GM19023 (cell line): ENCODE measurements around the gene CREG1.
"Not testable (repeated sequence)": the region's sequence is repeated elsewhere in the genome, so short reads cannot be mapped to it uniquely, and the experiment has no call there.

ENCODE experiments used
- ATAC-seq: cut with Tn5 transposase; IDR thresholded peaks from one replicate; pipeline ENCODE4 v1.9.1; 2021; ENCODE audit warnings: mild to moderate bottlenecking, moderate library complexity; ENCODE audit not compliant: unreplicated experiment

The CREG1 gene

DNA sequence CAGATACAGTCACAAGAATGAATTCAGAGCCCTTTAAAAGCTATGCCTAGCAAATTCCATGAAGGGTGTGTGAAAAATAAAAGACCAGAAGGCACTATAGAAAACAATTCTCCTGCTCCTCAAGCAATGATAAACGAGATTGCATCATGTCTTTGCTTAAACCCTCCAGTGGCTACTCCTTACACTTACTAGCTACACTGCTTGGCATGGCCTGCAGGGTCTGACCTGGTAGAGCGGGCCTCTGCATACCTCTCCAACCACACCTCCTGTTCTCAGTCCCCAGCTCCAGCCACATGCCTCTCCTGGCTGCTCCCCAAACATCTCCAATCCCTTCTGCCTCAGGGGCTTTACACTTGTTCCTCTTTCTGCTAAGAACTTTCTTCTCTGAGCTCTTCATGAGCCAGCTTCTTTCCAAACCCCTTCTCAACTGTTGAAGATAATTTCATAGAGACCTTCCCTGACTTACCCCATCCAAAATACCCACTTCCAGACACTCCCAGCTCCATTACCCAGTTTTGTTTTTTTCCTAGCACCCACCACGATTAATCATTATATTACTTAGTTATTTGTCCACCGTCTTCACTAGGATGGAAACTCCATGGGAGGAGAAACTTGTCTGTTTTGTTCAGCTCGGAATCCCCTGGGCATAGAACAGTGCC, 11.2 kb upstream of the CREG1 start:
- ATAC-seq = no peak

DNA sequence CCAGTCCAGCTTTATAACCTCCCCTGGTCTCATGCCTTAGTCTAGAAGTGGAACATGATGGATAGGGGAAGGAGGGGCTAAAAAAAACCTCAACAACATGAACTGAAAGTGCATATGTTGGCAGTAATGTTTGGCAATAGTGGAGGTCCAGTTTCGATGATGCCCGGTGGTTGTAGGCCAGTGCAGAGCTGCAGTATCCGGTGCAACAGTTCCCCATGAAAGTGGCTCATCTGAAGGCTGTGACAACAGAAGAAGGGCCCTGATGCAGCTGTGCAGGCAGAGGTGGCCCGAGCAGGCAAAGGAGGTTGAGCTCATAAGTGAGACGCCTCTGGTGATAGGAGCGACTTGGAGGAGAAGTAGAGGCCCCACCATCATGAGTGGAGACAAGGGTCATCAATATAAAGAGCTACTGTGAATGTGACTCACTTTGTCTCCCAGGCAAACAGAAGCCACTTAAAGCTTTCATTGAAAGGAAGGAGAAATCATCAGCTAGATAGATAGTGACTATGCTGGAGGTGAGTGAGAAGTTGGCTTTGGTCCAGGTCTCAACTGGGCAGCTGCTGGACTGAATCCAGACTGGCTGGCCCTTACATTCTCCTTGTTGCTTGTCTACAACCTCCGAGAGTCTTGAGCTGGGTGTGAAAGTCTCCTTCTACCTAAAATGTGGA, 10.2 kb upstream of the CREG1 start:
- ATAC-seq = no peak

DNA sequence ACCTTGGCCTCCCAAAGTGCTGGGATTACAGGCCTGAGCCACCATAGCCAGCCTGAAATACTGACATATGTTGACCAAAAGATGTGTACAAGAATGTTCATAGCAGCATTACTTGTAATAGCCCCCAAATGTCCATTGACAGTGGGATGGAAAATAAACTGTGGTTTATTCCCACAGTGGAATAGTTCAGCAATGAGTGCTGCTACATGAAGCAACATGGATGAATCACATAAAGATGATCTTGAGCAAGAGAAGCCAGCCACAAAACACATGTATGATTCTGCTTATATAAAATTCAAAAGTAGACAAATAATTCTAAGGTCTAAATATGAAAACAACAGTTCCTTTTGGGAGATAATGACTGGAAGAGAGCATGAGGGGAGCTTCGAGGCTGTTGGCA, 9.1 kb upstream of the CREG1 start:
- no peak for ATAC-seq

DNA sequence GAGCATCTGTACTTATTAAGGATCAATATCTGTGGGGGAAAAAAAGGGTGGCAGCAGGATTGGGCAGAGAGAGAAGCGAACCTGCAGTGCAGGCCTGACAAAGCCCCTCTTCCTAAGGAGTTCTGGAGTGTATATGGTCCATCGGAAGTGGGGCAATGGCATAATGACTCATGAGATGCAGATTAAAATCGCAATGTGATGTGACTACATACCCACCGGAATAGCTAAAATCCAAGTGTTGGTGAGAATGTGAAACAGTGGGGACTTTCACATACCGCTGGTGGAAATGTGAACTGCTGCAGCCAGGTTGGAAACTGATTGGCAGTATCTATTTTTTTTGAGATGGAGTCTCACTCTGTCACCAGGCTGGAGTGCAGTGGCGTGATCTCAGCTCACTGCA, 8.2 kb upstream of the CREG1 start:
- ATAC-seq = no peak

DNA sequence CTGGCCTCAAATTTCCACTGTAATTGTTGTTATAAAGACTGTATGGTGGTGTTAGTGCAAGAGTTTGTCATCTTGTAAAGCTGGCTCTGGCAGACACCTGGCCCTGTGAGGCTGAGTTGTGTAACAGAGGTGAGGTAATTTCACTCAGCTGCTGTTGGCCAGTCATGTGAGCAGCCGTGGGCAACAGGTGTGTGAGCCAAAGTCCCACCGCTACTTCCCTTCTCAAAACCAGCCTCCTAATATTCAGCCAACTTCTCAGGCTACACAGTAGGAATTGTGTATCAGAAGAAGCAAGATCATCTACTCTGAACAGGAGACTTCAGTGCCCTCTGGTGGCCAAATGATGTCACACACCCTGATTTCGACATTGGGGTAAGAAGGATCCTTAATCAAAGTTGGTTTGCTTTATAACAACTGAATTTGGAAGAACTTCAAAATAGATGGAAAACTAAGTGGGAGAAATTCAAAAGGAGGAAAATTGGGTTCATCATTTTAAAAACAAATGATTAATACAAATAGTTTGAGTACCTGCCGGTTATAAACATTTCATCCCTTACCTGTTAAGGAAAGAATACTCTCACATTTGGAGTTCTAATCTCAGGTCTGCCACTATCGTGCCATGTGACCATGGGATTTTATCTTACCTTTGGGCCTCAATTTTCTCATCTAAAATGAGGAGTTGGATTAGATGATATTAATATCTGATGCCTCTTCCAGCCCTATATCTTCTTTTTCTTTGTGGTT, 2.6 kb upstream of the CREG1 start:
- ATAC-seq = no peak

DNA sequence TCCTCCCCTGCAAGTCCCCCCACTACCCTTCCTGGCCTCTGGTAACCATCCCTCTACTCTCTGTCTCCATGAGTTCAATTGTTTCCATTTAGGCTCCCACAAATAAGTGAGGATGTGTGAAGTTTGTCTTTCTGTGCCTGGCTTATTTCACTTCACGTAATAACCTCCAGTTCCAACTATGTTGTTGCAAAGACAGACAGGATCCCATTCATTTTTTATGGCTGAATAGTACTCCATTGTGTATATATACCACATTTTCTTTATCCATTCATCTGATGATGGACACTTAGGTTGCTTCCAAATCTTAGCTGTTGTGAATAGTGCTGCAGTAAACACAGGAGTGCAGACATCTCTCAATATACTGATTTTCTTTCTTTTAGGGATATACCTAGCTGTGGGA, 1.5 kb upstream of the CREG1 start:
- not testable (repeated sequence) for ATAC-seq

DNA sequence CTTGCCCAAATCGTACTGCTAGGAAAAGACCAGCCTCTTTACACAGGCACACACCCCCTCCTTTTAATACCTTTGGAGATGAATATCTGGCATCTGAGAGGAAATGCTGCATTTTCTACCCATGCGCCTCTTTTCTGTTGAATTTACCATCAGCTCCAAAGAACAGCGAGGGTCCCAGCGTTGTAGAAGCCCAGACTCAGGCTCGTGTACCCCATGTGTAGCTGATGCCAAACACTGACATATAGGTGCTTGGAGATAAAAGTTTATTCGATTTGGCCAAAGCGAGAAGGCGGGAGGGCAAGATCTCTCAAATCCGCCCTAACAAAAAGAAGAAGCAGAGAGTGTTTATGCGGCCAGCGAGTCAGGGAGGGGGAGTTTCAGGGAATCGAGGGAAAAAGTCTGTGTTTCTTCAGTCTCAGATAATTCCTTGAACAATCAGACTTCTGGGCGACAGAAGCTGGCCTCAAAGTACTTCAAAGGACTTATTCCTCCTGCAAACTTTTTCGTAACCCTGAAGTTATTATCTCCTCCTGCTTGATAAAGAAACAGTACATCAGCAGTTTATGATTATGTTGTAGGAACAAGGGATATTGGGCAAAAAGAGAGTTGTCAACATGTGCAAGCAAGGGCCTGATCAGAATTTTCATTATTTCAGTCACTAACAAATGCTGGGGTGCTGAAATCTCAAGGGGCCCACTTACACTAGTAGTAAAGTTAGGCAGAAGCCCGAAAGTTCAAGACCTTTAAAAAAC, 642 bp upstream of the CREG1 start:
- ATAC-seq = peak; percentile 11

DNA sequence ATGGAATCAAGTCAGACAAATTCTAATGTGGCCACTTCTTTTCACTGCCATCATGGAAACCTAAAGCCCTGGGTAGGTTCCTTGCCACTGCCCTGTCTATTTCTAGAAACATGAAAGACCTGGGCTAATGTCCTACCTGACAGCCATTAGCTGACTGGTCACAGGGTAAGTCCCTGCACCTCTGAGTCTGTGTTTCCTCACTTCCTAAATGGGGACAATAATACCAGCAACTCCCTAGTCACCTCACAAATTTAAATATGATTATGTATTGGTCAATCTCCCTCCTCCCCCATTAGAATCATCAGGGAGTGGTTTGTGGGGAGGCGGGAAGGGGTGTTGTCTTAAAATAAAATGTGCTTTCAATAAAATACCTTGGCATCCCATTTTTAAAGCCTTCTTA, 2.2 kb downstream of the CREG1 start:
- no peak for ATAC-seq

DNA sequence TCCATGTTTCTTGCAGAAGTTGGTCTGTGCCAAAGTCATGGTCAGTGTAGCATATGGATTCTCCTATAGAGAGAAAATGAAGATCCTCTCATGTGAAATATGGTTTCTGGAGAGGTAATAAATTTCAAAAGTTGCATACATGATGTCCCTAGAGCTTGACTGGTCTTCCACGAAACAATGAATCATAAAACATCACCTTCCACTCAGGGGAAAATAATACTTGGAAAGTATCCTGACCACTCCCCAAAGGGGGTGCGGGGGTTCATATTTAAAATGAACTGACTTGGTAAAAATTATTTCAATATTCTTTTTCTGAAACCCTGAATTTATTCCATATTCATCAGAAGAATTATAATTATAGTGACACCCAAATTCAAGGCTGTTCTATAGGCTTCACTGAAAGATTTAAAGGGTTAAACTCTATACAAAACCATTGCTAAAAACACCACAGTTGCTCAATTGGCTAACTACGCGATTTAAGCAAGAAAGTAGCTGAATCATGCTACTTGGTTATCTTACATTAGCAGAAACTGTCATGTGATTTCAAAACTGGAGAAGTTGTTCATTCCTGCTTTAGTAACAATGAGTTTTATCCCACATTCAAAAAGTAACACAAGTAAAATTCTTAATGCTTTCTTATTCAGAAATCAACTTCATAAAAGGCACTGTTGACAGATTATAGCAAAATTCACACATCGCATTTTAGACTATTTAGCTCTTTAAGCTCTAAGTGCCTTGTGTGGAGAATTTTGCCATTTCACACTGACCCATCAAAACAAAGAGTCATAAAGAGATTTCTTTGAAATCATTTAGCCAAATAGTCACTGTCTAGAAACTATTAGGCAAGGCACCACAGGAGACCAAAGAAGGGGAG, 5.3 kb downstream of the CREG1 start:
- no peak for ATAC-seq

DNA sequence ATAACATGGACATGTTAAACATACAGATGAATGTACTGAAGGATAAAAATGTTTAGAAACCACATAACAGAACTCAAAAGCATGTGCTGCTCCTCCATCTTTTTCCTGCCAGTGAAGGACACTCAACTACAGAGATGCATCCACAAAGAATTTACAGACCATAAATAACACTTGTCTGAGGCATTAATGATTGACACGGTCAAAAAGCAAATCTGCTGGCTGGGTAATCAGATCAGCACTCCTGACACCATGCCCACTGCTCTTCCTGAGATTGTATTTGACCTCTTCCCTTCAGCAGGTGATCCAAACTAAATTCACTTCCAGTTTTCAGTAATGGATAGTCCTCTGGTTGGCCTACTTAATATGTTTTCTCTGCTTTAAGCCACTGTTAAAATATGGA, 6.6 kb downstream of the CREG1 start:
- ATAC-seq = no peak

DNA sequence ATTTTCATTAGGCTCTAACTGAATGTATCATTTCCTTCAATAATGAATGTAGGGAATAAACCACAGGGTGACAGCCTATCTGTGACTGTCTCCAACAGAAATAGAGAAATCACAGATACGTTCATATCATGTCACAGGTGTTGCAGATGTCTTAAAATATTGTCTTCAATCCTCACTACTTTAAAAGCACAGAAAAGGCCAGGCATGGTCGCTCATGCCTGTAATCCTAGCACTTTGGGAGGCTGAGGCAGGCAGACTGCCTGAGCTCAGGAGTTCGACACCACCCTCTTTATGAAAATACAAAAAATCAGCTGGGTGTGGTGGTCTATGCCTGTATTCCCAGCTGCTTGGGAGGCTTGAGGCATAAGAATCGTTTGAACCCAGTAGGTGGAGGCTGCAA, 8.2 kb downstream of the CREG1 start:
- no peak for ATAC-seq

DNA sequence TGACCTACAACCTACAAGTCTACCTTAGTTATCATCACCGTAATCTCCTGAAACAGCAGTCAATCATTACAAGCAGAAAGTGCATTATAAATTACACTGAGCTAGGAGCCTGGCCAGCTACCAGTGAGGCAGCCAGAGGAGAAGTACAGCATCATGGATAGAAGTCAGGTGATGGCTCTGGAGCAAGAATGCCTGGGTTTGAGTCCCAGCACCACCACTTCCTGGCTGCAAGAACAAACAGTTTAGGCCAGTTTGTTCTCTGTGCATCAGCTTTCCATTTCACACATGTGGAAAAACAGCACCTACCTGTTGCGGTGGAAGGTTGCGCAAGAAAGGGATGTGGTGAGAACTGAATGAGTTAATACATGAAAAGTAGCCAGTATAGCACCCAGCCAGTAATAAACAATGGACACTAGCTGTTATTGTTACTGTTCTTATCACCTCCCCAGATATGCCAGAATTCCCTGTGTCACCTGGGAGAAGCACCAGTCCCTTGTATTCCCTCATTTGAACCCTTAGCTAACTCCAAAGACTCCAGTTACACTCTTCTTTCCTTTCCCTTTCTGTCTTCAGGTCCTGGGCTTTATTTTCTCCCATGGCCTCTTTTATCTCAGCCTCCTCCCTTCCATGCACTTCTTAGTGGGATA, 9.0 kb downstream of the CREG1 start:
- no peak for ATAC-seq

DNA sequence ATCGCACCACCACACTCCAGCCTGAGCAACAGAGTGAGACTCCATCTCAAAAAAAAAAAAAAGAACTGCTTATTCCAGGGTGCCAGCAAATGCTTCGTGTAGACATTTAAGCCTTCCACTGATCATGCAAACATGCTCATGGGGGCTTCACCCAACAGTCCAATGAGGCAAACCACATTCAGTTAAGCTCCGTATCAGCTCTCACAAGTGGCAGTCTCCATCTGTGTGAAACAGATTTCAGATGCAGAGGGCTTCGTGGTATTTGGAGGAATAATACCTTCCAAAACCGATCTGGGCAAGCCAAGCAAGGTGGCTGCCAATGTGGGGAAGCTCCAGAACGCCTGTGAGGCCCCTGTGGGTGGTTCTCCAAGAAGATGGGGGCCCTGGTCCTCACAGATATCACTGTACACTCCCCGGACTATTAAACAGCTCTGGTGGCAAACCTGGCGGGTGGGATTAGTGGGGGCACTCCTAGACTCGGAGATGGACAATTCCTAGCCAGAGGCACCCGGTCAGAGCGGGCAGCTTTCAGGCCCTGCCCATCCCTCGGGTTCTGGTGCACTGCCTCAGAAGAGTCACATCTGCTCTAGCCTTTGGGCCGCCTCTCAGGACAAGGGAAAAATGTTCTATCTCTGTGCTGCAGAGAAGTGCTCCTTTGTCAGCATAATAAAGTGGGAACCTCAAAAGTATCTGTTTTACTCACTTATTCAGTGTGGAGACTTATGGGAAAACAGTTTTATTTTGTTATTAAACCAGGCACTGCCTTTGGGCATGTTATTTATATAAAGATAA, 10.2 kb downstream of the CREG1 start:
- ATAC-seq = no peak

DNA sequence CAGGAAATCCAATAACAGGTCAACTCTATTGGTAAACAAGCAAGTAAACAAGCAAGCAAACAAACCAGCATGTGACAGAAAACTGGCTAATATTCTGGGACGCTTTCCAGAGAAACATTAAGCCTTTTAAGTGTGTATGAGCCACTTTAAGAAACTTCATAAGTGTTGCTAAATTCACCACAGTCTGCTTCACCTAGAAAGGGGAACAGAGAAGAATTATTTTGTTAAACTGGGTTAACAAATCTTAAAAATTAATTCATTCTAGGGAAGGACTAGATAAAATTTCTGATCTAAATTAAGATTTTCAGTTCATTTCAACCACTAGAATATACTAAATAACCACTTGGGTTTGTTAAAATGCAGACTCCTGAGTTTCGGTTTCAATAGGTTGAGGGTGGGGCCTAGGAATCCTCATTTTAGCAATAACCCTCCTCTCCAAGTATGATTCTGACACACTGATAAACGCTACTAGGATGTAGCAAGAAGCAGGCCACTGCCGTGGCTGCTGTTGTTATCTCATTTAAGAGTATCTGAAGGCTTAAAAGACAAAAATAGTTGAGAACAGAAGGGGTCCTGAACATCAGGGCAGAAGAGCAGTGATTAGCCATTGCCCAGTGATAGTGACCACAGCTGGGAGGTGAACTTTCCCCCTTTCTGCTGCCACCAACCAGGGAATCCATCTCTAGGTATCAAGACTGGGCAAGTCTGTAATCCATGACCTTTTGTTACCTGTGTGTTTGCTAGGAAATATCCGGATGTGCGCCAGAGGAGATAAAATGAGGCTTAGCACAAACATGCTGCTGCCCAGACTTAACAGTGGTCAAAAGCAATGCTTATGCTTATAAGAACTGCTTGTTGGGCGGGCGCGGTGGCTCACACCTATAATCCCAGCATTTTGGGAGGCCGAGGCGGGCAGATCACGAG, 11.2 kb downstream of the CREG1 start:
- ATAC-seq = no peak

DNA sequence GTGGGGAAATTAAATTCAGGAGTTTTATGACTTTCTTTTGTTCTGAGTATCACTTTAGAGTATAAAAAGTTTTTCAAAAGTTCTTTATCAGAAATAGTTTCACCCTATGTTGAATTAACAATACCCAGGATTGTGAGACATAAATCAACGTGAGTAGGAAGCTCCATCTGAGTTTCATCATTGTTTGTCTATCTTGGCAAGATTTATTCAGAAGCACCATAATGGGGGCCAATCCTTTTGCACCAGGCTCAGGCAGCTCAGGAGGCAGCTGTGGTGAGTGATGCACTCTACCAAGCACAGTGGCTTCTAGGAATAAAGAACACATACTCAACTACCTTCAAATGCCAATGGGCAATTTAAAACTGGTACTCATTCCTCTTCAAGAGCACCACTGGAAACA, 12.0 kb downstream of the CREG1 start:
- ATAC-seq = no peak

DNA sequence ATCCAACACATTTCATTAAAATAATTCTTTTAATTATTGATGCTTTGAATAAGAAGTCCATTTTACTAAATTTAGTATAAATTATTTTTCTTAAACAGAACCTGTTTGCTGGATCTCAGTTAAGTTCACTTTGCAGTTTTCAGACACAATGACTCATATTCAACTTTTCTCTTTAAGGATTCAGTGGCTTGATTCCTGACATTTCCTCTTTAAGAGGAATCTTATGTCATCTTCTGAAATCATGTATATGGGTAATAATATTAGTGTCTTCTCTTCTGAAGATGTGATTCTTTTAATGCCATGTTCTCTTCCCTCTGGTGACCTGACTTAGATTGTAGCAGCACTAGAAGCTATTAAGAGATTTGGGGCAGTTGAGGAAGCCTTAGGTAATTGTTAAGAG, 12.6 kb downstream of the CREG1 start:
- no peak for ATAC-seq

DNA sequence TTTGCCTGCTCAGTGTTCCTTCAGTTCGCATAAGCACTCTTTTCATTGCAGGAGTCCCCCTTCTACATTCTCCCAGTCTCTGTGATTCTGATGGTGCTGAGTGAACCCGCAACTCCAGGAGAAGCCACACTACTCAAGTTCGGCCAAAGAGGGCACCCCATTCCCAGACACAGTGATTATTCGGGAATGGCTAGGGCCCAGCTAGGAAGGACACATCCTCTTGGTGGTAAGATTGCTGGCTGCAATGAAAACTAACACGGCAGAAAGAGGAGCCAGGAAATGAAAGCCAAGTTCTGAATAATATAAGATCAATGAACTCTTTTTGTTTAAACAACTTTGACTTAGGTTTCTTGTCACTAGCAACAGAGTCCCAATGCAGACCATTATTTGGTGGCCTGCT, 14.9 kb downstream of the CREG1 start:
- ATAC-seq = no peak

DNA sequence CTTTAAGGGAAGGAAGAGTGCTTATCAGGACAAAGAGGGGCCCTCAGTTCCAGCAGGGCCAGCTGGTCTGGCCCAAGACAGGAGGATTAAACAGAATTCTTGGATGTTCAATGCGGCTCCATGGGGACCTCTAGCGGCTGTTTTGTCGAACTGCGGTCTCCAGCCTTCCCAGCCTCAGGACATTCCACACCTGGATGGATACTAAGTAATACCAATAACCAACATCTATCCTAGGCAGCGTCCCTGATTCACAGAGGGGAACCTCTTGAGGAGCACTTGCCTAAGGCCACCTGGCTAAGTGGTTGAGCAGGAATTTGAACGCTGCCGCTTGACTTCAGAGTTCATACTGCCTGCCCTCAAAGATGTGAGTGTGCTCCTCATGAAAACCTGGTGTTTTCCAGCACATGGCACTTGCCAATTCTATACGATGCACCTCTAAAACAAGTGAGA, 19.7 kb downstream of the CREG1 start:
- ATAC-seq = peak; percentile 64
